Measurements from ENCODE around the gene ZNF664.

ZNF664 gene

GRCh38 chr12:123941000-123941399 lies 32.0 kb upstream of the ZNF664 start:
- ChIA-PET POLR2A (no interaction called here), CTCF (no interaction called here)
- TF ChIP-seq FOXA1 (IDR thresholded peaks at IDR 0.05) = no peak
- TF ChIP-seq L3MBTL2 (conservative IDR thresholded peaks at IDR 0.05) = no peak
- no peak for TF ChIP-seq NFRKB (IDR thresholded peaks at IDR 0.05)
- no peak for TF ChIP-seq FOXM1 (IDR thresholded peaks at IDR 0.05; ENCODE audit: borderline replicate concordance)
- TF ChIP-seq BHLHE40 (IDR thresholded peaks at IDR 0.05; ENCODE audit: borderline replicate concordance) = no peak
- no peak for TF ChIP-seq LEF1 (IDR thresholded peaks at IDR 0.05; ENCODE audit: borderline replicate concordance)
- TF ChIP-seq FOXK2 (IDR thresholded peaks at IDR 0.05) = no peak
- TF ChIP-seq SP1 (IDR thresholded peaks at IDR 0.05) = no peak
- TF ChIP-seq PKNOX1 (IDR thresholded peaks at IDR 0.05) = no peak
- TF ChIP-seq SUZ12 (IDR thresholded peaks at IDR 0.05) = no peak
- no peak for TF ChIP-seq CTBP1 (IDR thresholded peaks at IDR 0.05; ENCODE audit: borderline replicate concordance)
- no peak for TF ChIP-seq ARNT (IDR thresholded peaks at IDR 0.05)
- TF ChIP-seq ZNF384 (IDR thresholded peaks at IDR 0.05) = no peak
- no peak for TF ChIP-seq ELF4 (IDR thresholded peaks at IDR 0.05)
- TF ChIP-seq TARDBP (IDR thresholded peaks at IDR 0.05) = no peak
- no peak for TF ChIP-seq HDGF (IDR thresholded peaks at IDR 0.05; ENCODE audit: borderline replicate concordance)
- DNase-seq (ENCODE audit: extremely low spot score) = no peak

- no peak for TF ChIP-seq FOXA1 (IDR thresholded peaks at IDR 0.05)
- ChIA-PET POLR2A (no interaction called here), CTCF (no interaction called here)
- DNase-seq (ENCODE audit: extremely low spot score) = no peak
These were observed 31.3 kb upstream of the ZNF664 start for GRCh38 chr12:123941624-123942237.

GRCh38 chr12:123942238-123942653 lies 30.8 kb upstream of the ZNF664 start:
- DNase-seq (ENCODE audit: extremely low spot score) = no peak
- ChIA-PET CTCF (no interaction called here), POLR2A (no interaction called here)
- TF ChIP-seq CTBP1 (IDR thresholded peaks at IDR 0.05; ENCODE audit: borderline replicate concordance) = no peak
- no peak for TF ChIP-seq SUZ12 (IDR thresholded peaks at IDR 0.05)
- no peak for TF ChIP-seq TARDBP (IDR thresholded peaks at IDR 0.05)
- TF ChIP-seq FOXM1 (IDR thresholded peaks at IDR 0.05; ENCODE audit: borderline replicate concordance) = no peak
- no peak for TF ChIP-seq FOXK2 (IDR thresholded peaks at IDR 0.05)
- no peak for TF ChIP-seq ELF4 (IDR thresholded peaks at IDR 0.05)
- TF ChIP-seq NFRKB (IDR thresholded peaks at IDR 0.05) = no peak
- TF ChIP-seq PKNOX1 (IDR thresholded peaks at IDR 0.05) = no peak
- TF ChIP-seq ZNF384 (IDR thresholded peaks at IDR 0.05) = no peak
- TF ChIP-seq FOXA1 (IDR thresholded peaks at IDR 0.05) = no peak
- TF ChIP-seq L3MBTL2 (conservative IDR thresholded peaks at IDR 0.05) = no peak
- TF ChIP-seq BHLHE40 (IDR thresholded peaks at IDR 0.05; ENCODE audit: borderline replicate concordance) = no peak
- TF ChIP-seq SP1 (IDR thresholded peaks at IDR 0.05) = no peak
- no peak for TF ChIP-seq ARNT (IDR thresholded peaks at IDR 0.05)
- TF ChIP-seq LEF1 (IDR thresholded peaks at IDR 0.05; ENCODE audit: borderline replicate concordance) = no peak
- TF ChIP-seq HDGF (IDR thresholded peaks at IDR 0.05; ENCODE audit: borderline replicate concordance) = no peak

GRCh38 chr12:123942911-123943648 lies 29.9 kb upstream of the ZNF664 start:
- TF ChIP-seq CTBP1 (IDR thresholded peaks at IDR 0.05; ENCODE audit: borderline replicate concordance) (no peak), L3MBTL2 (conservative IDR thresholded peaks at IDR 0.05) (no peak), NFRKB (IDR thresholded peaks at IDR 0.05) (no peak), ARNT (IDR thresholded peaks at IDR 0.05) (no peak), SP1 (IDR thresholded peaks at IDR 0.05) (no peak)
- POLR2A ChIA-PET = no interaction called here
- no peak for DNase-seq (ENCODE audit: extremely low spot score)
- CTCF ChIA-PET = no interaction called here

- ChIA-PET POLR2A (no interaction called here), CTCF (no interaction called here)
- no peak for TF ChIP-seq BHLHE40 (IDR thresholded peaks at IDR 0.05; ENCODE audit: borderline replicate concordance)
- DNase-seq (ENCODE audit: extremely low spot score) = no peak
These were observed 29.2 kb upstream of the ZNF664 start for GRCh38 chr12:123943816-123944215.

GRCh38 chr12:123944696-123945095 lies 28.3 kb upstream of the ZNF664 start:
- no peak for DNase-seq (ENCODE audit: extremely low spot score)
- POLR2A ChIA-PET = no interaction called here
- CTCF ChIA-PET = no interaction called here
- no peak for TF ChIP-seq FOXA1 (IDR thresholded peaks at IDR 0.05)
- TF ChIP-seq PKNOX1 (IDR thresholded peaks at IDR 0.05) = no peak
- no peak for TF ChIP-seq ZNF384 (IDR thresholded peaks at IDR 0.05)
- no peak for TF ChIP-seq BHLHE40 (IDR thresholded peaks at IDR 0.05; ENCODE audit: borderline replicate concordance)
- no peak for TF ChIP-seq ELF4 (IDR thresholded peaks at IDR 0.05)
- no peak for TF ChIP-seq SP1 (IDR thresholded peaks at IDR 0.05)
- no peak for TF ChIP-seq CTBP1 (IDR thresholded peaks at IDR 0.05; ENCODE audit: borderline replicate concordance)
- no peak for TF ChIP-seq FOXM1 (IDR thresholded peaks at IDR 0.05; ENCODE audit: borderline replicate concordance)
- no peak for TF ChIP-seq HDGF (IDR thresholded peaks at IDR 0.05; ENCODE audit: borderline replicate concordance)
- no peak for TF ChIP-seq FOXK2 (IDR thresholded peaks at IDR 0.05)
- no peak for TF ChIP-seq ARNT (IDR thresholded peaks at IDR 0.05)

All from HEK293T (cell line).